ENCODE data around the gene SRGAP2C.
"Not testable (repeated sequence)": the region's sequence is repeated elsewhere in the genome, so short reads cannot be mapped to it uniquely, and the experiment has no call there.

GRCh38 chr1:121192512-121192911, 7.7 kb downstream of the SRGAP2C start:
- not testable (repeated sequence) for TF ChIP-seq ZNF121 (CRISPR knock-in tag; IDR thresholded peaks at IDR 0.05); NR3C1 (CRISPR knock-in tag; conservative IDR thresholded peaks at IDR 0.05; ENCODE audit: low read depth); PREB (CRISPR knock-in tag; IDR thresholded peaks at IDR 0.05; ENCODE audit: borderline replicate concordance); HMGXB4 (CRISPR knock-in tag; IDR thresholded peaks at IDR 0.05); MLX (CRISPR knock-in tag; IDR thresholded peaks at IDR 0.05); USF2 (CRISPR knock-in tag; IDR thresholded peaks at IDR 0.05); CTCF (IDR thresholded peaks at IDR 0.05); TCF7 (CRISPR knock-in tag; IDR thresholded peaks at IDR 0.05; ENCODE audit: low read depth); GRHL2 (CRISPR knock-in tag; IDR thresholded peaks at IDR 0.05; ENCODE audit: insufficient replicate concordance, severe bottlenecking); GTF2I (CRISPR knock-in tag; conservative IDR thresholded peaks at IDR 0.05)

All from WTC11 (cell line).